Testis (tissue), 3 donors: ENCODE data around the gene LDAH. TPM values are rescaled to one million over a fixed set of nuclear protein-coding genes. Genes with fewer than 3 reads are reported as not detected.

Experiments
- DNase-seq: peaks from one replicate; pipeline ENCODE4 v3.0.0-alpha.2; 2019
- H3K27ac ChIP-seq, 2 donors: fragments of 200-600 bp; sonication (generic); one replicate each; pipeline ENCODE4 v1.5.1; 2019
- H3K27me3 ChIP-seq: fragments of 200-600 bp; sonication (generic); one replicate; pipeline ENCODE4 v1.5.1; 2019
- H3K36me3 ChIP-seq: fragments of 200-600 bp; sonication (generic); one replicate; pipeline ENCODE4 v1.5.1; 2017; ENCODE audit warnings: low read depth; ENCODE audit errors: missing control alignments
- H3K4me1 ChIP-seq: fragments of 200-600 bp; sonication (generic); one replicate; pipeline ENCODE4 v1.5.1; 2019
- H3K4me3 ChIP-seq, 2 donors: fragments of 200-600 bp; sonication (generic); one replicate each; pipeline ENCODE4 v1.5.1; 2017 to 2019
- H3K9me3 ChIP-seq: fragments of 200-600 bp; sonication (generic); one replicate; pipeline ENCODE4 v1.5.1; 2017
- POLR2A ChIP-seq: fragments of 450-650 bp; IDR thresholded peaks from one replicate; pipeline ENCODE4 v1.6.1; 2017; ENCODE audit warnings: antibody characterized with exemption, mild to moderate bottlenecking, moderate library complexity
- WGBS, 2 donors: methylation state at CpG; one replicate each; pipeline ENCODE4 v1.1.5; 2018; 5-methylcytosine and 5-hydroxymethylcytosine counted together
- intact Hi-C: fragments of 100-400 bp; cut with DNase I; formaldehyde crosslinking; loops from one replicate; pipeline ENCODE4 v1.15.1; 2023; ENCODE audit warnings: low total_unique reads
- polyA plus RNA-seq: library from polyadenylated mRNA; stranded (reverse); fragments of 350-450 nt; fragmentation: Illumina TruSeq; extraction: RNeasy Lipid Tissue Mini Kit (QIAGEN cat#74804); gene quantifications from one replicate; pipeline ENCODE4 v1.2.3, GENCODE V29; 2014; ENCODE audit warnings: low read depth, low replicate concordance; ENCODE audit not compliant: insufficient read depth
- total RNA-seq, 2 donors: library from RNA; depleted of rRNA; stranded (reverse); fragments of >200 nt; gene quantifications; one replicate each; pipeline ENCODE4 v1.2.3, GENCODE V29; 2016
- TF ChIP-seq, protein P1 (sequence below), 3 experiments: fragments of 450-650 bp in 2 of 3; fragments of 200-600 bp in 1 of 3; sonication (generic) in 1 of 3; IDR thresholded peaks; one replicate each; pipeline ENCODE4 v1.5.1; 2016 to 2019; ENCODE audit warnings: antibody characterized with exemption in 3 of 3, mild to moderate bottlenecking in 2 of 3, moderate library complexity in 1 of 3

LDAH gene
- total and polyA plus RNA-seq, 3 donors from 2014 or later, result 9.3 to 19.4 (median 12.7) TPM

DNA sequence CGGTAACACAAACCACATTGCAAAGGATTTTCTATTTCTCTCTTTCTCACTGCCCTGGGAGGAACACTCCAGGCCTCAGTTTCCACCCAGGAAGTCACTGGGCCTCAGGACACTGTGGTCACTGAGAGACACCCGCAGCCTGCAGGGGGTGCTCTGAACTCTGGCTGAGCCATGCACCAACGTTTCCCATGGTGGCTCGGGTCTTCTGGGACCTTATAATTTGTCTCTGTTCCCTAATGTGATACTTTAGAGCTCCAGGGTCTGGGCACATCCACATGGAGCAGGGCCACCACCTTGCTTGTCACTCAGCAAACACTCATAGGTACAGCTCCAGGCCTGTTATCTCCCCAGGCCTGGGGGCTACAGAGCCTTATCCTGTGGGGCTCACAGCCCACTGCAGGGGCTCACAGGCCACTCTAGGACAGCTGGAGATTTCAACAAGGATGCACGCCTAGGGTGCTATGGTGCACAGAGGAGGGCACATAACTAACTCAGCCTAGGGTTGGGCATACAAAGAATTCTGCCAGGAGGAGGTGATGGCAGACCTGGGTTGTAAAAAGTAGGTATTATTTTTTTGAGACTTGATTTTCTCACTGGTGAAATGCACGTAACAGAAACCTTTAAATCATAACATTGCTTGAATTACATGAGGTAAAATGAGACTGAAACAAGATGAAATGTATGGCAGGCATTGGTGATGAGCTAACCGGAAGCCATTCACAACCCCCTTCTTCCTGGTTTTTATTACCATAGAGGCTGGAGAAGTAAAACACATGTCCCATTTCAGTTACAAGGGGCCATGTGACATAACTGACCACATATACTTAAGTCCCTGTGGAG, 169.0 kb downstream of the LDAH start:
- DNase-seq, result no peak
- Histone ChIP-seq H3K4me3 (no peak overlapping the region), H3K27me3 (no peaks in the 10 kb centered on the region), H3K9me3 (no peaks in the 10 kb centered on the region), H3K4me1 (peaks cover 17% of the 10 kb centered on the region), H3K27ac (no peak overlapping the region), H3K36me3 (no peaks in the 10 kb centered on the region)
- WGBS, 2 donors, result 88 to 92% methylated on average over 7 of the region's 7 CpGs
- intact Hi-C loops, result no loop called here
- TF ChIP-seq POLR2A, result no peak
- TF ChIP-seq, protein P1, sequence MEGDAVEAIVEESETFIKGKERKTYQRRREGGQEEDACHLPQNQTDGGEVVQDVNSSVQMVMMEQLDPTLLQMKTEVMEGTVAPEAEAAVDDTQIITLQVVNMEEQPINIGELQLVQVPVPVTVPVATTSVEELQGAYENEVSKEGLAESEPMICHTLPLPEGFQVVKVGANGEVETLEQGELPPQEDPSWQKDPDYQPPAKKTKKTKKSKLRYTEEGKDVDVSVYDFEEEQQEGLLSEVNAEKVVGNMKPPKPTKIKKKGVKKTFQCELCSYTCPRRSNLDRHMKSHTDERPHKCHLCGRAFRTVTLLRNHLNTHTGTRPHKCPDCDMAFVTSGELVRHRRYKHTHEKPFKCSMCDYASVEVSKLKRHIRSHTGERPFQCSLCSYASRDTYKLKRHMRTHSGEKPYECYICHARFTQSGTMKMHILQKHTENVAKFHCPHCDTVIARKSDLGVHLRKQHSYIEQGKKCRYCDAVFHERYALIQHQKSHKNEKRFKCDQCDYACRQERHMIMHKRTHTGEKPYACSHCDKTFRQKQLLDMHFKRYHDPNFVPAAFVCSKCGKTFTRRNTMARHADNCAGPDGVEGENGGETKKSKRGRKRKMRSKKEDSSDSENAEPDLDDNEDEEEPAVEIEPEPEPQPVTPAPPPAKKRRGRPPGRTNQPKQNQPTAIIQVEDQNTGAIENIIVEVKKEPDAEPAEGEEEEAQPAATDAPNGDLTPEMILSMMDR (IDR thresholded peaks at IDR 0.05), result no peak

DNA sequence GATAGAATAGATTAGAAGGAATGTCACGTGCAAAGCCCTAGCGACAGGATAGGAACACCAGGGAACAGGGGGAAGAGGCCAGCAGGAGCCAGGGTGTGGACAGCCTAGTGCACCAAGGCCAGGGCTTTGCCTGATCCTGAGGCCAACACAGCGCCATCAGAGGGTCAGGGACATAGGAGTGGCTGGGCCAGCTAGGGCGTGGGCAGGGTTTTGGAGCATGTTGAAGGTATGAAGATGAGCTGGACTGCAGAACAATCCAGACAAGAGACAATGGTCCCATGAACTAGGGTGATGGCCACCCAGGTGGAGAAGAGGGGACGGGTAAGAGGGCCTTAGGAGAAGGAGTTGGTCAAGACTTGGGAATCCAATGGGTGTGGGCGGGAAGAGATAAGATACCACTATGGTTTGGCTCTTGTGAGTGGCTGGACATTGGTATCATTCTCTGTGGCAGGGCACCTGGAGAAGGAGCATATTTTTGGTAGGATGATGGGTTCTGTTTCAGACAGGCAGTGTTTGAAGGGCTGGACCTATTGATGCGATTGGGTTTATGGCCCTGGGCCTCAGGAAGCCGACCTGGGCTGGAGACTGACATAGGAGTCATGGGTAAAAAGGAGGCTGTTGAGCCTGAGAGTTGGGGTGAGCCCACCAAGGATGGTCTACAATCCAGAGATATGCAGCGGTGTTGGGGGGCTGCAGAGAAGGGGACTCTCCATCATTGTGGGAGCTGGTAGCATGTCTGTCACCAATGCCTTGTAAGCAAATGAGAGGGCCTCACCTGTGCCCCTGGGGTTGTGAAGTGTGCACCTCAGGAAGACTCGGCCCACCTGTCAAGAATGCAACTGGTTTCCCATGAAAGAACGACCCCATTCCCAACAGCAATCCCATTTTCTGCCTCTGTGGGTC, 170.0 kb downstream of the LDAH start:
- Histone ChIP-seq H3K36me3 (no peaks in the 10 kb centered on the region), H3K9me3 (no peaks in the 10 kb centered on the region), H3K4me1 (peaks cover 17% of the 10 kb centered on the region), H3K27ac (no peak overlapping the region), H3K27me3 (no peaks in the 10 kb centered on the region), H3K4me3 (no peak overlapping the region)
- no peak for TF ChIP-seq POLR2A
- TF ChIP-seq, protein P1 (IDR thresholded peaks at IDR 0.05), result no peak
- 88 to 95% methylated on average over 11 of the region's 11 CpGs for WGBS, 2 donors
- intact Hi-C loops, result no loop called here
- DNase-seq, result no peak

DNA sequence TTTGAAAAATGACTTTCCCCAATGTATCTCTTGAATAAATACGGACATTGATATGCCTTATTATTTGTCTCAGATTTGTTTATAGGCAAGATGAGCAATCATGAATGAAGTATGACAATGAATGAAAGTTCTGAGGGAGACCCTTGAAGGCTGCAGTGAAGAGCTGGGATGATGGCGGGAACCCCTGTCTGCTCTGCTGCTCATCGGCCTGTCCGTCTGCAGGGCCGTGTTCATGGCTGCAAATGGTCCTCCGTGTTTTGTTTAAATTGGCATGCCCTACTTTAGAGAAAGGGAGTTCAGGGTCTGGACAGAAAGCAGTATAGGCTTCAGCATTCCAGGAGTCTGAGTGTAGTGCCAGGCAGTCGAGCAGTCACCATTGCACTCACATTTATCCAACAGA, 170.8 kb downstream of the LDAH start:
- TF ChIP-seq, protein P1 (IDR thresholded peaks at IDR 0.05), result no peak
- TF ChIP-seq POLR2A, result no peak
- Histone ChIP-seq H3K27ac (no peak overlapping the region), H3K27me3 (no peaks in the 10 kb centered on the region), H3K4me1 (peaks cover 17% of the 10 kb centered on the region), H3K4me3 (no peak overlapping the region), H3K36me3 (no peaks in the 10 kb centered on the region), H3K9me3 (no peaks in the 10 kb centered on the region)
- intact Hi-C loops, result no loop called here
- no peak for DNase-seq
- WGBS, 2 donors, result 67 to 77% methylated on average over 7 of the region's 7 CpGs

DNA sequence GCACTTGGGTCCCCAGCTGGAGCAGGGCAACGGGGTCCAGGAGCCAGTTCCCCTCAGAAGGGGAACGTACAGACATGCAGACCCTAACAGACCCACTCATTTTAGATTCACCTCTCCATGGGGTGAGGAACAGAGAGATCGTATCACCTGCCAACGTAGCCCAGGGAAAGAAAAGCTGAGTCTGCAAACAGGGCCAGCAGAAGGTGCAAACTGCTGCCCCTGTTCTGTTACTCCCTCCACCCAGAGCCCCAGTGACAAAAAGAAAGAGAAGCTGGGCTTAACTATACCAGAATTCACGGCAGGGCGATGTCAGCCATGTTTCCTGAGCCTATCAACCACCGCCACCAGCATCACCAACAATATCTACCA, 171.2 kb downstream of the LDAH start:
- Histone ChIP-seq H3K27ac (peak overlapping the region; percentile 57 to 73), H3K9me3 (no peaks in the 10 kb centered on the region), H3K4me1 (peaks cover 17% of the 10 kb centered on the region), H3K4me3 (peak overlapping the region; percentile 80 to 99), H3K36me3 (no peaks in the 10 kb centered on the region), H3K27me3 (no peaks in the 10 kb centered on the region)
- intact Hi-C loops, result no loop called here
- DNase-seq, result no peak
- WGBS, 2 donors, result 29 to 54% methylated on average over 6 to 7 of the region's 7 CpGs
- no peak for TF ChIP-seq POLR2A
- TF ChIP-seq, protein P1 (IDR thresholded peaks at IDR 0.05), result no peak
